Keratinocyte (primary cell): Measurements from ENCODE around the gene DNAH3. TPM values are rescaled to one million over a fixed set of nuclear protein-coding genes. Genes with fewer than 3 reads are reported as not detected.
A peak's percentile ranks its signal among the peaks of the same experiment; 100 is the strongest.

ENCODE experiments used
- DNase-seq: peaks from one replicate; pipeline ENCODE4 v3.0.0-alpha.2; 2011; ENCODE audit warnings: low read depth, missing footprints, low spot score
- FAIRE-seq: peaks from 2 replicates; lab custom pipeline; 2011; peaks lifted over from hg19 to GRCh38; lab: Jason Lieb, UNC
- H2AFZ ChIP-seq: 2 replicates; pipeline ENCODE4 v1.6.0; 2012; ENCODE audit warnings: low read length, control low read depth, inconsistent platforms; ENCODE audit not compliant: control insufficient read depth
- H3K27ac ChIP-seq: 2 replicates; pipeline ENCODE4 v1.5.1; 2011; ENCODE audit warnings: low read length; ENCODE audit not compliant: control insufficient read depth, insufficient read depth
- H3K27me3 ChIP-seq: 3 replicates; pipeline ENCODE4 v1.6.0; 2011; ENCODE audit warnings: low read length; ENCODE audit not compliant: control insufficient read depth, insufficient read depth; ENCODE audit errors: extremely low read depth
- H3K36me3 ChIP-seq, 2 experiments: 2 replicates in 1 of 2; 3 replicates in 1 of 2; pipeline ENCODE4 v1.5.1; 2011; ENCODE audit warnings: low read length in 2 of 2, mild to moderate bottlenecking in 1 of 2; ENCODE audit not compliant: control insufficient read depth in 2 of 2, insufficient read depth in 2 of 2; ENCODE audit errors: extremely low read depth in 1 of 2
- H3K4me1 ChIP-seq: 3 replicates; pipeline ENCODE4 v1.5.1; 2011; ENCODE audit warnings: low read length; ENCODE audit not compliant: control insufficient read depth, insufficient read depth; ENCODE audit errors: extremely low read depth
- H3K4me2 ChIP-seq: 3 replicates; pipeline ENCODE4 v1.6.0; 2011; ENCODE audit warnings: low read depth, low read length; ENCODE audit not compliant: control insufficient read depth, insufficient read depth; ENCODE audit errors: extremely low read depth
- H3K4me3 ChIP-seq, 3 experiments: fragments of 200-600 bp in 1 of 3; sonication (generic) in 1 of 3; 2 replicates in 2 of 3; 3 replicates in 1 of 3; pipeline ENCODE4 v1.5.1; 2011 to 2016; ENCODE audit warnings: low read length in 3 of 3, mild to moderate bottlenecking in 3 of 3, control low read depth in 2 of 3, inconsistent platforms in 1 of 3, low read depth in 1 of 3, mixed read lengths in 1 of 3, mixed run types in 1 of 3, moderate library complexity in 1 of 3; ENCODE audit not compliant: control insufficient read depth in 2 of 3, insufficient read depth in 2 of 3; ENCODE audit errors: extremely low read depth in 1 of 3
- H3K79me2 ChIP-seq: 2 replicates; pipeline ENCODE4 v1.6.0; 2012; ENCODE audit warnings: low read length; ENCODE audit not compliant: control insufficient read depth, insufficient read depth
- H3K9ac ChIP-seq: 3 replicates; pipeline ENCODE4 v1.6.0; 2011; ENCODE audit warnings: low read length; ENCODE audit not compliant: control insufficient read depth, insufficient read depth; ENCODE audit errors: extremely low read depth
- H3K9me1 ChIP-seq: 3 replicates; pipeline ENCODE4 v1.6.0; 2011; ENCODE audit warnings: low read length; ENCODE audit not compliant: control insufficient read depth, insufficient read depth; ENCODE audit errors: extremely low read depth
- H3K9me3 ChIP-seq: 2 replicates; pipeline ENCODE4 v1.5.1; 2012; ENCODE audit warnings: low read depth, low read length; ENCODE audit not compliant: control insufficient read depth
- H4K20me1 ChIP-seq: 3 replicates; pipeline ENCODE4 v1.6.0; 2011; ENCODE audit warnings: low read length; ENCODE audit not compliant: control insufficient read depth, insufficient read depth; ENCODE audit errors: extremely low read depth
- CTCF ChIP-seq, 3 experiments: IDR thresholded peaks in 1 of 3; conservative IDR thresholded peaks in 1 of 3; optimal IDR thresholded peaks in 1 of 3; 2 replicates in 2 of 3; 3 replicates in 1 of 3; pipeline versions ENCODE3 to v1.5.1; 2011; ENCODE audit warnings: low read length in 3 of 3, mild to moderate bottlenecking in 3 of 3, moderate library complexity in 2 of 3, control low read depth in 1 of 3, inconsistent platforms in 1 of 3; ENCODE audit not compliant: insufficient read depth in 2 of 3; ENCODE audit errors: extremely low read depth in 1 of 3
- EZH2 ChIP-seq: IDR thresholded peaks from one replicate; pipeline ENCODE4 v1.6.1; 2012; ENCODE audit warnings: inconsistent platforms, mild to moderate bottlenecking, low read length, moderate library complexity
- dilution Hi-C: fragments of 300-500 bp; cut with MboI; formaldehyde crosslinking; loops from one replicate; pipeline ENCODE4 v1.7.0; 2020; ENCODE audit warnings: low sequenced_read_pairs; ENCODE audit not compliant: extremely low pct_ligation_motif_present
- polyA plus RNA-seq, 5 experiments: library from polyadenylated mRNA; depleted of rRNA in 3 of 5; stranded (reverse) in 3 of 5; stranded (forward) in 1 of 5; unstranded in 1 of 5; fragments of >200 nt; gene quantifications; 1 replicate in 1 of 5; 2 replicates in 3 of 5; 3 replicates in 1 of 5; pipeline versions ENCODE4 v1.2.1 to v1.2.3, GENCODE V29; 2011 to 2012; ENCODE audit warnings: missing spikeins in 2 of 5, low read depth in 1 of 5, low replicate concordance in 1 of 5

The DNAH3 gene
- polyA plus RNA-seq, 1 donor (not counting 4 experiments of a cell fraction or from before 2014, with no cell fraction given) = 1.2 TPM

DNA sequence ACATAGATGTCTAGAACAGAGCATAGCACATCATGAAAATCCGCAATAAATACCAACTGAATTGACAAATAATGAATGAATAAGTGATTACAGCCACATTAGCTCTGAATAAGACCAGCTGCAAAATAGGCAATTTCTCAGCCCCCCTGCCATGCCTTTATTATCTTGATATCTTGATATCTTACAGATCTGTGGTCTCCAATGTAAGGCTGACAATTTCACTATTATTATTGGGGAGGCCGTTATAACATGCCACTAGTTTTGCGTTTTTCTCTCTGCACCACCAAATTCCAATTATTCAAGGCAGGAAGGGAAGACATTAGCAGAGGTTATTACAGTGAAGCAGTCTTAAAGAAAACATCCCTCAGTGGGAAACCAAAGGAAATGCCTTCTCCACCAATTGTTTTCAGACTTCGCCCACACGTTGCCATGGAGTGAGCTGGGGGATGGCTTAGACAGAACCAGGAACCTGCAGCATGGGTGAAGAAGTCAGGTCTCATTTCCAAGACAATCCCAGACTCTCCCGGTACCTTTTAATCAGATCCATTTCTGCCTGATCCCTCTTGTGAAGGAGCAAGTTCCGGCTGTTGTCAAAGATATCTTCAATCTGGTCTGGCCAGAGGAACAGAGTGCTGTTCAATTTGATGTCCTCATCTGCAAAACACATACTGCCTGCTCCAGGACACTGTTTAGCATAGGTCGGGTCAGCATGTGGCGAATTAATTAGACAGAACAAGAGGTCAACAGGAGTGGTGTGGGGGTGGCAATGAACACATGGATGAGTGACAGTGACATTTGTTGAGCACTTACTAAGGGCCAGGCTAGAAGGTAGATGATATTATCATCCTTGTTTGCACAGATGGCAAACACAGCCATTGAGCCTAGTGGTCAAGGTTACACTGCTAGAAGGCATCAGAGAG lies 46.4 kb downstream of the DNAH3 start:
- H3K27me3 ChIP-seq = no peaks in the 10 kb centered on the region
- no peak for FAIRE-seq
- no peaks in the 10 kb centered on the region for H3K79me2 ChIP-seq
- H3K27ac ChIP-seq = no peak overlapping the region
- no peaks in the 10 kb centered on the region for H3K4me1 ChIP-seq
- TF ChIP-seq CTCF (optimal IDR thresholded peaks at IDR 0.05 in 1 of 3, IDR thresholded peaks at IDR 0.05 in 1 of 3, conservative IDR thresholded peaks at IDR 0.05 in 1 of 3; ENCODE audit: extremely low read depth in 1 of 3, insufficient read depth in 2 of 3, low read length in 3 of 3) (no peak), EZH2 (no peak)
- H4K20me1 ChIP-seq = no peaks in the 10 kb centered on the region
- no peaks in the 10 kb centered on the region for H3K36me3 ChIP-seq
- H3K9ac ChIP-seq = no peak overlapping the region
- no peak overlapping the region for H3K4me2 ChIP-seq
- H3K9me1 ChIP-seq = no peaks in the 10 kb centered on the region
- no peak for DNase-seq
- H3K4me3 ChIP-seq = no peak overlapping the region
- H2AFZ ChIP-seq = no peak overlapping the region
- H3K9me3 ChIP-seq = no peaks in the 10 kb centered on the region
- dilution Hi-C loops = no loop called here

- TF ChIP-seq EZH2 = no peak
- peak; percentile 37 to 58 (median 54) for TF ChIP-seq CTCF (optimal IDR thresholded peaks at IDR 0.05 in 1 of 3, IDR thresholded peaks at IDR 0.05 in 1 of 3, conservative IDR thresholded peaks at IDR 0.05 in 1 of 3; ENCODE audit: extremely low read depth in 1 of 3, insufficient read depth in 2 of 3, low read length in 3 of 3)
- no peak overlapping the region for H2AFZ ChIP-seq
- no peaks in the 10 kb centered on the region for H3K27me3 ChIP-seq
- no peak for FAIRE-seq
- no peak overlapping the region for H3K27ac ChIP-seq
- dilution Hi-C loops = no loop called here
- H3K9ac ChIP-seq = no peak overlapping the region
- DNase-seq = no peak
- H3K4me2 ChIP-seq = no peak overlapping the region
- no peaks in the 10 kb centered on the region for H3K4me1 ChIP-seq
- no peaks in the 10 kb centered on the region for H3K36me3 ChIP-seq
- no peaks in the 10 kb centered on the region for H3K79me2 ChIP-seq
- no peaks in the 10 kb centered on the region for H3K9me1 ChIP-seq
- no peaks in the 10 kb centered on the region for H3K9me3 ChIP-seq
- no peak overlapping the region for H3K4me3 ChIP-seq
- H4K20me1 ChIP-seq = no peaks in the 10 kb centered on the region
Measured at GRCh38 chr16:21101631-21102420, 48.8 kb downstream of the DNAH3 start.
